Subcutaneous abdominal adipose tissue (tissue), 5 donors: Measurements from ENCODE around the gene FXYD1.
"Not testable (repeated sequence)": the region's sequence is repeated elsewhere in the genome, so short reads cannot be mapped to it uniquely, and the experiment has no call there.

ENCODE experiments used
- H3K27ac ChIP-seq: one replicate; pipeline ENCODE4 v1.7.0; 2013; ENCODE audit warnings: low read depth, mild to moderate bottlenecking, inconsistent platforms, low read length, moderate library complexity
- H3K27me3 ChIP-seq, 5 donors: one replicate each; pipeline ENCODE4 v1.7.0; 2013; ENCODE audit warnings: low read length in 5 of 5, inconsistent platforms in 1 of 5; ENCODE audit not compliant: control insufficient read depth in 5 of 5, insufficient read depth in 4 of 5
- H3K36me3 ChIP-seq, 5 donors: one replicate each; pipeline ENCODE4 v1.7.0; 2013; ENCODE audit warnings: low read length in 5 of 5; ENCODE audit not compliant: control insufficient read depth in 5 of 5, insufficient read depth in 5 of 5
- H3K4me1 ChIP-seq, 5 donors: one replicate each; pipeline ENCODE4 v1.7.0; 2013; ENCODE audit warnings: low read length in 5 of 5, mild to moderate bottlenecking in 3 of 5, moderate library complexity in 1 of 5; ENCODE audit not compliant: control insufficient read depth in 5 of 5, insufficient read depth in 5 of 5
- H3K4me3 ChIP-seq, 5 donors: one replicate each; pipeline ENCODE4 v1.7.0; 2013; ENCODE audit warnings: low read length in 5 of 5, low read depth in 1 of 5
- H3K9ac ChIP-seq, 5 donors: one replicate each; pipeline ENCODE4 v1.7.0; 2013; ENCODE audit warnings: low read length in 5 of 5, mild to moderate bottlenecking in 4 of 5, moderate library complexity in 3 of 5
- H3K9me3 ChIP-seq, 5 donors: one replicate each; pipeline ENCODE4 v1.7.0; 2013; ENCODE audit warnings: low read length in 5 of 5; ENCODE audit not compliant: control insufficient read depth in 5 of 5
- donor health status: healthy.
- donor health status: healthy.
- donor health status: healthy.
- donor health status: healthy.
- donor health status: healthy.

Gene FXYD1

GRCh38 chr19:35099155-35099896 is 39.3 kb upstream of the FXYD1 start:
- no peaks in the 10 kb centered on the region for H3K9me3 ChIP-seq
- no peak overlapping the region for H3K4me3 ChIP-seq
- H3K27ac ChIP-seq = no peak overlapping the region
- no peaks in the 10 kb centered on the region for H3K36me3 ChIP-seq
- no peaks in the 10 kb centered on the region for H3K27me3 ChIP-seq
- H3K4me1 ChIP-seq = no peaks in the 10 kb centered on the region
- H3K9ac ChIP-seq = no peak overlapping the region

DNA sequence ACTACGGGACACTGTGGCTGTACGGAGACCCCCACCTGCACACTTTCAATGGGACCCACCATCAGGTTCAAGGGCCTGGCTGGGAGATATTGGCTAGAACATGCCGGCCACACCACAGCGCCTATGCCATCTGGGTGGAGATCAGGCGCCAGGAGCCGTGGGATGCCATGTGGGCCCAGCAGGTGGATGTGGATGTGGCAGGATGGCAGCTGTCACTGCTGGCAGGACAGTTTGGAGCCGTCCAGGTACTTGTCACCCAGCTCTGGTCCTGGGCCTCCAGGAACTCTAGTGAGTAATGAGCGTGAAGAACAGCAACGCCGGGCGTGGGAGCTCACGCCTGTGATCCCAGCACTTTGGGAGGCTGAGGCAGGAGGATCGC is 38.7 kb upstream of the FXYD1 start:
- Histone ChIP-seq H3K9ac (no peak overlapping the region), H3K9me3 (no peaks in the 10 kb centered on the region), H3K27ac (no peak overlapping the region), H3K4me3 (no peak overlapping the region), H3K4me1 (no peaks in the 10 kb centered on the region), H3K27me3 (no peaks in the 10 kb centered on the region), H3K36me3 (no peaks in the 10 kb centered on the region)

DNA sequence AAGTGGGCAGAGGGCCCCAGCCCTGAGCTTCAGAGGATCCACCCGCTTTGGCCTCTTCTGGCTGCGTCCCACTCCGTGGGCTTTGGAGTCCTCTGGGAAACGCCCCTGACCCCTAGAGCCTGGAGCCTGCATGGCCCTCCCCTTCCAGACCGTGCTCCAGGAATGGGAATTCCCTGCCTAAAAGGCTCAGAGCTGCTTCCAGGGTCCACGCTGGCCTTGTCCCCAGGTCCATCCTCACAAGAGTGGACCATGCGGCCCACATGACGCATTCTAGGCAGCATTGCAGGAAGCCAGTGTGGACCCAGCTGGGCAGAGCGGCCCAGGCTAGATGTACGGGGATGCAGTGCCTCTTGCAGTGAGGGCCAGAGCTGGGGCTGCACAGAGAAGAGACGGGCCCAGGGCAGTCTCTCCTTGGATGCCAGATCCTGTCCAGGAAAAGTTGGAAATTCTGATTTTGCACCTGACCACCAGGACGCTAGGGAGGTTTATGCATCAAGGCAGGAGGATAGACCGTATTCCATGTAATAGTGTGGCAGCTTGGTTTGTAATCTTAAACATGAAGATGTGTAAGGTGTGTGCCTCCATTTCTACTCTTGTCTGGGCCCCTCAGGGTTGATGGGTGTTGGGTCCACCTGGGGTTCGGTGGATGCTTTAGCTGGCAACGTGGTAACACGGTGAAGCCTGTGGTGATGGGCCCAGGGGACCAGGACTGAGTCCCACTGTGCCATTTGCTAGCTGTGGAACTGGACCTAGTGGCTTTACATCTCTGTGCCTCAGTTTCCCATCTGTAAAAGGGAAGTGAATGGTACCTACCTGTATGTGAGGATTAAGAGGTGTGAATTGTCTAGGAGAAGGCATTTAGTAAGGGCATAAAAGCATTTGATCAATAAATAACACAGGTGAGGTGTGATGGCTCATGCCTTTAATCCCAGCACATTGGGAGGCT is 37.8 kb upstream of the FXYD1 start:
- Histone ChIP-seq H3K36me3 (no peaks in the 10 kb centered on the region), H3K27ac (no peak overlapping the region), H3K4me3 (no peak overlapping the region), H3K9me3 (no peaks in the 10 kb centered on the region), H3K27me3 (no peaks in the 10 kb centered on the region), H3K9ac (no peak overlapping the region), H3K4me1 (no peaks in the 10 kb centered on the region)

- not testable (repeated sequence) for H3K9me3 ChIP-seq, H3K9ac ChIP-seq, H3K27me3 ChIP-seq, H3K36me3 ChIP-seq, H3K27ac ChIP-seq, H3K4me3 ChIP-seq, H3K4me1 ChIP-seq
These were observed 36.7 kb upstream of the FXYD1 start for GRCh38 chr19:35101949-35102348.

DNA sequence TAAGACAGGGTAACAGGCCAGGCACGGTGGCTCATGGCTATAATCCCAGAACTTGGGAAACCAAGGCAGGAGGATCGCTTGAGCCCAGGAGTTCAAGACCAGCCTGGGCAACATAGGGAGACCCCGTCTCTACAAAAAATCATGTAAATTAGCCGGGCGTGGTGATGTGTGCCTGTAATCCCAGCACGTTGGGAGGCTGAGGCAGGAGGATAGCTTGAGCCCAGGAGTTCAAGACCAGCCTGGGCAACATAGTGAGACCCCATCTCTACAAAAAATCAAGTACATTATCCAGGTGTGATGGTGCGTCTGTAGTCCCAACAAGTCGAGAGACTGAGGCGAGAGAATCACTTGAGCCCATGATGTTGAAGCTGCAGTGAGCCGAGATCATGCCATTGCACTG is 35.0 kb upstream of the FXYD1 start:
- not testable (repeated sequence) for H3K9ac ChIP-seq, H3K9me3 ChIP-seq, H3K4me3 ChIP-seq, H3K4me1 ChIP-seq, H3K27ac ChIP-seq, H3K27me3 ChIP-seq, H3K36me3 ChIP-seq

GRCh38 chr19:35104361-35104760 is 34.3 kb upstream of the FXYD1 start:
- H3K27ac ChIP-seq = no peak overlapping the region
- no peaks in the 10 kb centered on the region for H3K27me3 ChIP-seq
- no peaks in the 10 kb centered on the region for H3K9me3 ChIP-seq
- no peaks in the 10 kb centered on the region for H3K36me3 ChIP-seq
- H3K4me3 ChIP-seq = no peak overlapping the region
- peaks cover 0 to 4% (median 0%) of the 10 kb centered on the region in 5 donors for H3K4me1 ChIP-seq
- H3K9ac ChIP-seq = no peak overlapping the region

DNA sequence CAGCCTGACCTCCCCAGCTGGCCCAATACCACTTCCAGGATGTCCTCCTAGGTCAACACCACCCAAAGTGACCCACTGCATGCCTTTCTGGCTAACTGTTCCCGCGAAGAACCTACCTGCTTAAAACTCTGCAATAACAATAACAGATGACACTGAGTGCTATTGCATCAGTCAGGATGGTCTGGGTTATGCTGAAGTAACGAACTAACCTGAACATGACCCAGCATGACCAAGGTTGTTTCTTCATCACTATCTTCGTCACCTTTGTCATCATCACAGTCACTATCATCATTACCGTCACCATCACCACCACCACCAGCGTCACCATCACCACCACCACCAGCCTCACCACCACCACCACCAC is 33.6 kb upstream of the FXYD1 start:
- Histone ChIP-seq H3K4me3 (no peak overlapping the region), H3K9ac (no peak overlapping the region), H3K4me1 (peaks cover 0 to 7% (median 0%) of the 10 kb centered on the region in 5 donors), H3K27ac (no peak overlapping the region), H3K36me3 (no peaks in the 10 kb centered on the region), H3K27me3 (peaks cover 0 to 2% (median 0%) of the 10 kb centered on the region in 5 donors), H3K9me3 (no peaks in the 10 kb centered on the region)

DNA sequence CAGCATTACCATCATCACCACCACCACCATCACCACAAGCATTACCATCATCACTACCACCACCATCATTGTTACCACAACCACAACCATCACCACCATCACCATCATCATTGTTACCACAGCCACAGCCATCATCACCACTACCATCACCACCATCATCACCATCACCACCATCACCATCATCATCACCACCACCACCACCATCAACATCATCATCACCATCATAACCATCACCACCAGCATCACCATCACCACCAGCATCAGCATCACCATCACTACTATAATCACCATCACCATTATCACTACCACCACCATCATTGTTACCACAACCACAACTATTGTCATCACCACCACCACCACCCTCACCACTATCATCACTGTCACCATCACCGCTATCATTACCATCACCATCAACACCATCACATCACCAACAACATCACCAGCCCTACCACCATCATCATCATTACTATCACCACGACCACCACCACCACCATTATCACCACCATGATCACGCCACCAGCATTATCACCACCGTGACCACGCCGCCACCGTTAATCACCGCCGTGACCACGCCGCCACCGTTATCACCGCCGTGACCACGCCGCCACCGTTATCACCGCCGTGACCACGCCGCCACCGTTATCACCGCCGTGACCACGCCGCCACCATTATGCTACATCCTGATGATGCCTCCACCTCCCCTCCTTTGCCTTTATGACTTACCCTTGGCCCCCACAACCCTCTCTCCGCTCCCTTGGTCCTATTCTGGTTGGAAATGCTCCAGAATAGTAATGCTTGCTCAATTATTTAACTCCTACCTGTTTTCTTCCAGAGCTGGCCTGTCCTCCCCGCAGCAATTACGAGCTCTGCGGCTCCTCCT is 33.0 kb upstream of the FXYD1 start:
- peaks cover 0 to 7% (median 0%) of the 10 kb centered on the region in 5 donors for H3K4me1 ChIP-seq
- H3K27ac ChIP-seq = no peak overlapping the region
- H3K36me3 ChIP-seq = no peaks in the 10 kb centered on the region
- H3K4me3 ChIP-seq = no peak overlapping the region
- H3K9ac ChIP-seq = no peak overlapping the region
- H3K9me3 ChIP-seq = no peaks in the 10 kb centered on the region
- H3K27me3 ChIP-seq = peaks cover 0 to 2% (median 0%) of the 10 kb centered on the region in 5 donors

DNA sequence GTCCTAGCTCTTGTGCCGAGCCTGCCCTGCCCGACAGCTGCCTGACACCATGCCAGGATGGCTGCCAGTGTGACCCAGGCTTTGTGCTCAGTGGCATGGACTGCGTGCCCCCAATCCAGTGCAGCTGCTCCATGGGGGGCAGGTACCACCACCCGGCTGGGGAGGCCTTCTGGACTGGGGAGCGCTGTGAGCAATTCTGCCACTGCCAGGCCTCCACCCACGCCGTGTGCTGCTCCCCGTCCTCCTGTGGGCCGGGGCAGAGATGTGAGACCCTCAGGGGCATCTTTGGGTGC is 32.4 kb upstream of the FXYD1 start:
- no peak overlapping the region for H3K9ac ChIP-seq

More for the DNA sequence above, 32.4 kb upstream of the FXYD1 start:
- Histone ChIP-seq H3K9me3 (no peaks in the 10 kb centered on the region), H3K4me3 (no peak overlapping the region), H3K4me1 (peaks cover 0 to 7% (median 0%) of the 10 kb centered on the region in 5 donors), H3K27ac (no peak overlapping the region), H3K27me3 (peaks cover 0 to 2% (median 0%) of the 10 kb centered on the region in 5 donors), H3K36me3 (no peaks in the 10 kb centered on the region)
